LNCaP clone FGC (cell line): Measurements from ENCODE around the gene SLC35A2.

Experiments used
- DNase-seq: peaks from one replicate; pipeline ENCODE4 v3.0.0-alpha.2; 2011; ENCODE audit warnings: low read depth
- H3K4me3 ChIP-seq: 2 replicates; pipeline ENCODE4 v1.5.1; 2011; ENCODE audit warnings: mild to moderate bottlenecking, low read depth, low read length, control low read depth
- CTCF ChIP-seq: IDR thresholded peaks from 2 replicates; pipeline ENCODE4 v1.5.1; 2012; ENCODE audit warnings: mild to moderate bottlenecking; ENCODE audit not compliant: control insufficient read depth, insufficient read depth; ENCODE audit errors: extremely low read depth

The SLC35A2 gene

GRCh38 chrX:48903290-48903689 is 8.2 kb downstream of the SLC35A2 start:
- H3K4me3 ChIP-seq, result no peak overlapping the region
- no peak for DNase-seq
- TF ChIP-seq CTCF, result no peak

- no peak for DNase-seq
- no peak overlapping the region for H3K4me3 ChIP-seq
- TF ChIP-seq CTCF, result no peak
These were observed 8.7 kb downstream of the SLC35A2 start for GRCh38 chrX:48902776-48903175.

- no peak for DNase-seq
- H3K4me3 ChIP-seq, result no peak overlapping the region
- no peak for TF ChIP-seq CTCF
These were observed 9.3 kb downstream of the SLC35A2 start for GRCh38 chrX:48902135-48902534.

GRCh38 chrX:48901069-48901468 is 10.4 kb downstream of the SLC35A2 start:
- no peak for TF ChIP-seq CTCF
- DNase-seq, result no peak
- H3K4me3 ChIP-seq, result no peak overlapping the region

- DNase-seq, result no peak
- TF ChIP-seq CTCF, result no peak
- H3K4me3 ChIP-seq, result peak overlapping the region; percentile 88
These were observed 12.4 kb downstream of the SLC35A2 start for GRCh38 chrX:48899078-48899410.

GRCh38 chrX:48897625-48898306 is 13.7 kb downstream of the SLC35A2 start, which contains the start of the genes PQBP1 and TIMM17B:
Gene PQBP1, plus strand, starts transcription at chrX:48897930. Its CDS starts 580 bp downstream, at chrX:48898510.
Gene TIMM17B, minus strand, starts transcription at chrX:48897768. Its CDS starts 19 bp downstream, at chrX:48897749.
- H3K4me3 ChIP-seq, result peak within 1 kb of the TSS; percentile 88
- peak; percentile 94 for DNase-seq
- no peak for TF ChIP-seq CTCF

- peak; percentile 76 for DNase-seq
- TF ChIP-seq CTCF, result no peak
- H3K4me3 ChIP-seq, result peak overlapping the region; percentile 88
These were observed 14.3 kb downstream of the SLC35A2 start for GRCh38 chrX:48897157-48897624.
